CD4-positive, alpha-beta T cell treated with Interleukin-21 for 1 hour (primary cell): Measurements from ENCODE around the gene RASSF5.
"Not testable (repeated sequence)": the region's sequence is repeated elsewhere in the genome, so short reads cannot be mapped to it uniquely, and the experiment has no call there.

Source experiments
- DNase-seq: peaks from one replicate; pipeline ENCODE4 v3.0.0-alpha.2; 2020

The RASSF5 gene

GRCh38 chr1:206575894-206576737, 68.8 kb downstream of the RASSF5 start:
- DNase-seq, result no peak

- no peak for DNase-seq
Observed at GRCh38 chr1:206577626-206578025, 70.3 kb downstream of the RASSF5 start.

GRCh38 chr1:206578068-206578977, 71.0 kb downstream of the RASSF5 start:
- DNase-seq, result peak; percentile 55

- DNase-seq, result no peak
Observed at GRCh38 chr1:206578978-206579374, 71.6 kb downstream of the RASSF5 start.

GRCh38 chr1:206579747-206580437, 72.6 kb downstream of the RASSF5 start:
- DNase-seq, result peak; percentile 92

GRCh38 chr1:206580438-206581113, 73.2 kb downstream of the RASSF5 start:
- DNase-seq, result no peak

GRCh38 chr1:206581114-206581497, 73.8 kb downstream of the RASSF5 start:
- DNase-seq, result not testable (repeated sequence)

- peak; percentile 86 for DNase-seq
Observed at GRCh38 chr1:206581571-206581981, 74.2 kb downstream of the RASSF5 start.

- no peak for DNase-seq
Observed at GRCh38 chr1:206582537-206582936, 75.2 kb downstream of the RASSF5 start.

- no peak for DNase-seq
Observed at GRCh38 chr1:206582971-206583706, 75.8 kb downstream of the RASSF5 start.

GRCh38 chr1:206583707-206584648, 76.6 kb downstream of the RASSF5 start:
- DNase-seq, result peak; percentile 86

GRCh38 chr1:206584683-206585082, 77.4 kb downstream of the RASSF5 start:
- no peak for DNase-seq

GRCh38 chr1:206586501-206587445, 79.4 kb downstream of the RASSF5 start:
- DNase-seq, result no peak

GRCh38 chr1:206587904-206588303, 80.6 kb downstream of the RASSF5 start:
- no peak for DNase-seq

- DNase-seq, result no peak
Observed at GRCh38 chr1:206588492-206588891, 81.2 kb downstream of the RASSF5 start.

GRCh38 chr1:206589206-206589605, 81.9 kb downstream of the RASSF5 start:
- no peak for DNase-seq

- peak; percentile 76 for DNase-seq
Observed at GRCh38 chr1:206590025-206590758, 82.9 kb downstream of the RASSF5 start.

GRCh38 chr1:206591226-206591625, 83.9 kb downstream of the RASSF5 start:
- no peak for DNase-seq

- no peak for DNase-seq
Observed at GRCh38 chr1:206591696-206592095, 84.4 kb downstream of the RASSF5 start.
